Osteocyte (in vitro differentiated cells): ENCODE data around the gene ZNF800. TPM values are rescaled to one million over a fixed set of nuclear protein-coding genes. Genes with fewer than 3 reads are reported as not detected.

Source experiments
- DNase-seq: peaks from one replicate; pipeline ENCODE4 v3.0.0; 2021; ENCODE audit warnings: mixed read lengths; ENCODE audit not compliant: unreplicated experiment; ENCODE audit errors: extremely low spot score
- H3K27ac Mint-ChIP-seq: one replicate; pipeline ENCODE4 v1.8.0; 2021; ENCODE audit warnings: mild to moderate bottlenecking, mixed read lengths; ENCODE audit not compliant: unreplicated experiment
- H3K27me3 Mint-ChIP-seq: one replicate; pipeline ENCODE4 v1.8.0; 2021; ENCODE audit warnings: mixed read lengths; ENCODE audit not compliant: unreplicated experiment
- H3K36me3 Mint-ChIP-seq: one replicate; pipeline ENCODE4 v1.8.0; 2021; ENCODE audit warnings: mixed read lengths; ENCODE audit not compliant: unreplicated experiment
- H3K4me1 Mint-ChIP-seq: one replicate; pipeline ENCODE4 v1.8.0; 2021; ENCODE audit warnings: mixed read lengths; ENCODE audit not compliant: unreplicated experiment
- H3K4me3 Mint-ChIP-seq: one replicate; pipeline ENCODE4 v1.8.0; 2021; ENCODE audit warnings: mild to moderate bottlenecking, moderate library complexity, mixed read lengths; ENCODE audit not compliant: unreplicated experiment
- H3K9me3 Mint-ChIP-seq: one replicate; pipeline ENCODE4 v1.8.0; 2021; ENCODE audit warnings: mixed read lengths; ENCODE audit not compliant: unreplicated experiment
- CTCF ChIP-seq: fragments of 200-600 bp; sonication (generic); IDR thresholded peaks from 2 replicates; pipeline ENCODE4 v1.5.0; 2021; ENCODE audit warnings: antibody characterized with exemption, mild to moderate bottlenecking, moderate library complexity
- total RNA-seq: library from RNA; stranded (reverse); gene quantifications from 2 replicates; pipeline ENCODE4 v1.2.1, GENCODE V29; 2021

The ZNF800 gene
- total RNA-seq, 1 donor from 2014 or later: 27.7 TPM

GRCh38 chr7:127383123-127383835 lies 9.2 kb downstream of the ZNF800 start:
- Mint-ChIP-seq H3K4me1 (peaks cover 3% of the 10 kb centered on the region), H3K27ac (no peak overlapping the region), H3K9me3 (no peaks in the 10 kb centered on the region), H3K36me3 (peaks cover 27% of the 10 kb centered on the region), H3K4me3 (no peak overlapping the region), H3K27me3 (no peaks in the 10 kb centered on the region)
- no peak for TF ChIP-seq CTCF
- DNase-seq: no peak

DNA sequence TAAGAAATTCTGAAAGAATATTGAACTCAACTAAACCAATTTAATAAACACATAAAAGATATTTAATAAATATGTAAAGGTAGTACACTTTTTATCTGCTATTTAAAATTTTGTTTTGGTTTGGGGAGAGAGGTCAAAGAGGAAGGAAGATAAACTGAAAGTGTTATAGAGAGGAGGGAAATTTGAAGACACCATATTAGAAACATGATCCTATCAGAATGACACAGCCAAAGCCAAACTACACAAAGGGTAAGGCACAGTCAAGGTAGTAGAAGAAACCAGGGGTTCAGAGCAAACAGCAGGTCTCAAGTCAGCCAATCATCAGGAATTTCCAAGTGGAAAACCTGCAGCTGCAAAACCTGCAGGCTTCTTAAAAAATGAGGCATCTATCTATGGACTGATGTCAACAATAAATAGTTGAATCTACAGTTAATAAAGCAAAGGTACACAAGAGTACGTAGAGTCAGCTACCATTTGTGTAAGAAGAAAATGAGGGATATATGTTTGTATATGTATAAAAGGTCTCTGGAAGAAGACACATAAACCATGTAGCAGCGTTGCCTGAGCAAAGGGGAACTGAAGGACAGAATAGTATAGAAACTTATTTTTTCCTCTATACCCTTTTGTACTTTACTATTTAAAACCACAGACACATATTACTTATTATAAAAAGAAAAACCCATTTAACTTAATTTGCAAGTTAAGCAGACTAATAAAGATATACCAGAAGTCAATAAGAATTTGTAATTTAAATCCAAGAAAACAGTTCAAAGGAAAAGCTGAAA lies 10.0 kb downstream of the ZNF800 start:
- peaks cover 22% of the 10 kb centered on the region for H3K36me3 Mint-ChIP-seq

GRCh38 chr7:127380479-127380878 lies 12.0 kb downstream of the ZNF800 start:
- Mint-ChIP-seq H3K9me3 (no peaks in the 10 kb centered on the region), H3K36me3 (peaks cover 32% of the 10 kb centered on the region), H3K4me1 (peaks cover 7% of the 10 kb centered on the region), H3K4me3 (no peak overlapping the region), H3K27ac (no peak overlapping the region), H3K27me3 (no peaks in the 10 kb centered on the region)
- no peak for DNase-seq
- no peak for TF ChIP-seq CTCF

More for the DNA sequence above, 10.0 kb downstream of the ZNF800 start:
- no peak for TF ChIP-seq CTCF
- DNase-seq: no peak
- Mint-ChIP-seq H3K4me1 (peaks cover 3% of the 10 kb centered on the region), H3K9me3 (no peaks in the 10 kb centered on the region), H3K4me3 (no peak overlapping the region), H3K27me3 (no peaks in the 10 kb centered on the region), H3K27ac (no peak overlapping the region)

- Mint-ChIP-seq H3K4me3 (no peak overlapping the region), H3K27me3 (no peaks in the 10 kb centered on the region), H3K27ac (peak overlapping the region; percentile 5), H3K9me3 (no peaks in the 10 kb centered on the region), H3K36me3 (peaks cover 30% of the 10 kb centered on the region), H3K4me1 (peaks cover 7% of the 10 kb centered on the region)
- TF ChIP-seq CTCF: no peak
- no peak for DNase-seq
Measured at GRCh38 chr7:127379642-127380041, 12.9 kb downstream of the ZNF800 start.

DNA sequence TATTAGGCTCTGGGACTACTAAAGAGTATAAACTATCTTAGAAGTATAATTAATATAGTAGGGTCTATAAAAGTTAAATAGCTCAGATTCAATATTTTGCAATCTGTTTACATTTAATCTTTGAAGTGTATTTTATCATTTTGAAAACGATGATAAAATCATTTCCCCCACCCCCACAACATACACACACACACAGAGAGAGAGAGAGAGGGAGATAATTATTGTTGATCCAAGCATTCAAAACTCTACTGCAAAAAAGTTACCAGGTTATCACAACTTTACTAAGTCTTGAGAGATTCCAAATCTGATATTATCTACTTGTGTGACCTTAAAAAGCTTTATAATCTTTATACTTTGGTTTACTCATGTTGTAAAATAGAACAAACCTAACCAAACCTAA lies 14.0 kb downstream of the ZNF800 start:
- Mint-ChIP-seq H3K9me3 (no peaks in the 10 kb centered on the region), H3K4me1 (peaks cover 7% of the 10 kb centered on the region), H3K36me3 (peaks cover 34% of the 10 kb centered on the region), H3K27ac (no peak overlapping the region), H3K4me3 (no peak overlapping the region), H3K27me3 (no peaks in the 10 kb centered on the region)
- no peak for DNase-seq
- no peak for TF ChIP-seq CTCF
